Testis (tissue), 3 donors: ENCODE data around the gene PIP4K2A. TPM values are rescaled to one million over a fixed set of nuclear protein-coding genes. Genes with fewer than 3 reads are reported as not detected.

Experiments
- DNase-seq: peaks from one replicate; pipeline ENCODE4 v3.0.0-alpha.2; 2019
- H3K27ac ChIP-seq, 2 donors: fragments of 200-600 bp; sonication (generic); one replicate each; pipeline ENCODE4 v1.5.1; 2019
- H3K27me3 ChIP-seq: fragments of 200-600 bp; sonication (generic); one replicate; pipeline ENCODE4 v1.5.1; 2019
- H3K36me3 ChIP-seq: fragments of 200-600 bp; sonication (generic); one replicate; pipeline ENCODE4 v1.5.1; 2017; ENCODE audit warnings: low read depth; ENCODE audit errors: missing control alignments
- H3K4me1 ChIP-seq: fragments of 200-600 bp; sonication (generic); one replicate; pipeline ENCODE4 v1.5.1; 2019
- H3K4me3 ChIP-seq, 2 donors: fragments of 200-600 bp; sonication (generic); one replicate each; pipeline ENCODE4 v1.5.1; 2017 to 2019
- H3K9me3 ChIP-seq: fragments of 200-600 bp; sonication (generic); one replicate; pipeline ENCODE4 v1.5.1; 2017
- POLR2A ChIP-seq: fragments of 450-650 bp; IDR thresholded peaks from one replicate; pipeline ENCODE4 v1.6.1; 2017; ENCODE audit warnings: antibody characterized with exemption, mild to moderate bottlenecking, moderate library complexity
- WGBS, 2 donors: methylation state at CpG; one replicate each; pipeline ENCODE4 v1.1.5; 2018; 5-methylcytosine and 5-hydroxymethylcytosine counted together
- intact Hi-C: fragments of 100-400 bp; cut with DNase I; formaldehyde crosslinking; loops from one replicate; pipeline ENCODE4 v1.15.1; 2023; ENCODE audit warnings: low total_unique reads
- polyA plus RNA-seq: library from polyadenylated mRNA; stranded (reverse); fragments of 350-450 nt; fragmentation: Illumina TruSeq; extraction: RNeasy Lipid Tissue Mini Kit (QIAGEN cat#74804); gene quantifications from one replicate; pipeline ENCODE4 v1.2.3, GENCODE V29; 2014; ENCODE audit warnings: low read depth, low replicate concordance; ENCODE audit not compliant: insufficient read depth
- total RNA-seq, 2 donors: library from RNA; depleted of rRNA; stranded (reverse); fragments of >200 nt; gene quantifications; one replicate each; pipeline ENCODE4 v1.2.3, GENCODE V29; 2016
- TF ChIP-seq, protein P1 (sequence below), 3 experiments: fragments of 450-650 bp in 2 of 3; fragments of 200-600 bp in 1 of 3; sonication (generic) in 1 of 3; IDR thresholded peaks; one replicate each; pipeline ENCODE4 v1.5.1; 2016 to 2019; ENCODE audit warnings: antibody characterized with exemption in 3 of 3, mild to moderate bottlenecking in 2 of 3, moderate library complexity in 1 of 3

The PIP4K2A gene
- total and polyA plus RNA-seq, 3 donors from 2014 or later, result 12.6 to 26.0 (median 15.8) TPM

DNA sequence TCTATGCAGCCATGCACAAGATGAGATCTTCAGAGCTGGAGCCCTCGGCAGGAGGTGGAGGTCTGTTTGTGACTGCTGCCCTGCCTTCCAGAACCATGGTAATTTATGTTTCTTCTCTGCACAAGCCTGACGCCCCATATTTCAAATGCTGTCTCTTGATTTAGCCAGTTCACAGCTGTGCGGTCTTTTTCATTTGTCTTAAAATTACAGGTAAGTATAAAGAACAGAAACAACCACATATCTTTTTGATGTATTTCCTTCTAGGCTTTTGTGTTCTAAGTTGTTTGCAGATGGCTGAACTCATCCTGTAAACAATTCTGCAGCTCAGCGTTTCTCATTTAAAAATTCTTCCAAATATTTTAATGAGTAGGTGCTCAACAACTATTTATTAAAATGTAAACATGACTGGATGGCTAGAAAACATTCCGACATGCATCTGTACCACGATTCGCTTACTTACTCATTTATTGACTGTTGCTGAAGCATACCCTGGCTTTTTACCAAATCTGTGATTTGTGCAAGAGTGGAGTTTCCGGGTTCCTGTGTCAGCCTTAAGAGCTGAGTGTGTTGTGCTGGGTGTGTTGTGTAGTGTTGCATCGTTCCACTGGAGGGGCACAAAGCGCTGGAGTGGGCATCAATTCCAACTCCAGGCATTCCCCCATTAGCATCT, 58.9 kb downstream of the PIP4K2A start:
- peaks cover 11% of the 10 kb centered on the region for H3K4me1 ChIP-seq
- WGBS, 2 donors, result 78 to 82% methylated on average over 10 of the region's 10 CpGs
- H3K4me3 ChIP-seq, result no peak overlapping the region
- no peak for DNase-seq
- H3K27me3 ChIP-seq, result no peaks in the 10 kb centered on the region
- no peak overlapping the region for H3K27ac ChIP-seq
- H3K9me3 ChIP-seq, result no peaks in the 10 kb centered on the region
- no peaks in the 10 kb centered on the region for H3K36me3 ChIP-seq
- TF ChIP-seq POLR2A, result no peak
- TF ChIP-seq, protein P1, sequence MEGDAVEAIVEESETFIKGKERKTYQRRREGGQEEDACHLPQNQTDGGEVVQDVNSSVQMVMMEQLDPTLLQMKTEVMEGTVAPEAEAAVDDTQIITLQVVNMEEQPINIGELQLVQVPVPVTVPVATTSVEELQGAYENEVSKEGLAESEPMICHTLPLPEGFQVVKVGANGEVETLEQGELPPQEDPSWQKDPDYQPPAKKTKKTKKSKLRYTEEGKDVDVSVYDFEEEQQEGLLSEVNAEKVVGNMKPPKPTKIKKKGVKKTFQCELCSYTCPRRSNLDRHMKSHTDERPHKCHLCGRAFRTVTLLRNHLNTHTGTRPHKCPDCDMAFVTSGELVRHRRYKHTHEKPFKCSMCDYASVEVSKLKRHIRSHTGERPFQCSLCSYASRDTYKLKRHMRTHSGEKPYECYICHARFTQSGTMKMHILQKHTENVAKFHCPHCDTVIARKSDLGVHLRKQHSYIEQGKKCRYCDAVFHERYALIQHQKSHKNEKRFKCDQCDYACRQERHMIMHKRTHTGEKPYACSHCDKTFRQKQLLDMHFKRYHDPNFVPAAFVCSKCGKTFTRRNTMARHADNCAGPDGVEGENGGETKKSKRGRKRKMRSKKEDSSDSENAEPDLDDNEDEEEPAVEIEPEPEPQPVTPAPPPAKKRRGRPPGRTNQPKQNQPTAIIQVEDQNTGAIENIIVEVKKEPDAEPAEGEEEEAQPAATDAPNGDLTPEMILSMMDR (IDR thresholded peaks at IDR 0.05), result no peak
- intact Hi-C loops, result no loop called here

DNA sequence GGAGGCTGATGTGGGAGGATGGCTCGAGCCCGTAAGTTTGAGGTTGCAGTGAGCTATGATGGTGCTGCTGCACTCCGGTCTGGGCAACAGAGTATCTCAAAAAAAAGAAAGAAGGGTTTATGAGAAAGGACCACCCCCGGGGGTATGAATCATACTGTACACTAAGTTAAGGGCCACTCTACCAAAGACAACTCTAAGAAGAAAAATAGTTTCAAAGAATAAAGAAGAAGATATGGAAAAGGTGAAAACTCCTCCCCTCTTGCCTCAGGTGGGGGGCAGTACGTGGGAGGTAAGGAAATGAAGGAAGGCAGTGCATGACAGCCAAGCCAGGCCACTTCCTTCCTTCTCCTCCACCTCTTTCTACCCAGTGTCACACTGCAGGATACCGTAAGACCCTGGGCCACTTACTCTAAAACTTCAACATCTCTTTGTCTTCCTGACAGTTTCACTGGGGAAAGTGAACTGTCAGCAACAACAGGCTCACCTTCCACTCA, 61.3 kb downstream of the PIP4K2A start:
- peaks cover 15% of the 10 kb centered on the region for H3K4me1 ChIP-seq
- no peaks in the 10 kb centered on the region for H3K36me3 ChIP-seq
- no peak overlapping the region for H3K4me3 ChIP-seq
- intact Hi-C loops, result no loop called here
- DNase-seq, result no peak
- no peaks in the 10 kb centered on the region for H3K27me3 ChIP-seq
- WGBS, 2 donors, result 86 to 87% methylated on average over 6 of the region's 6 CpGs
- no peak for TF ChIP-seq POLR2A
- TF ChIP-seq, protein P1 (IDR thresholded peaks at IDR 0.05), result no peak
- H3K27ac ChIP-seq, result no peak overlapping the region
- H3K9me3 ChIP-seq, result no peaks in the 10 kb centered on the region

GRCh38 chr10:22651276-22651980, 63.0 kb downstream of the PIP4K2A start:
- Histone ChIP-seq H3K36me3 (no peaks in the 10 kb centered on the region), H3K4me3 (no peak overlapping the region), H3K9me3 (no peaks in the 10 kb centered on the region), H3K4me1 (peaks cover 24% of the 10 kb centered on the region), H3K27ac (no peak overlapping the region), H3K27me3 (no peaks in the 10 kb centered on the region)
- DNase-seq, result peak; percentile 52
- TF ChIP-seq, protein P1 (IDR thresholded peaks at IDR 0.05), result no peak
- no peak for TF ChIP-seq POLR2A
- 38 to 59% methylated on average over 8 to 12 of the region's 12 CpGs for WGBS, 2 donors
- intact Hi-C loops, result no loop called here

- WGBS, 2 donors, result 83 to 96% methylated on average over 4 of the region's 4 CpGs
- peaks cover 24% of the 10 kb centered on the region for H3K4me1 ChIP-seq
- intact Hi-C loops, result no loop called here
- no peaks in the 10 kb centered on the region for H3K27me3 ChIP-seq
- no peaks in the 10 kb centered on the region for H3K9me3 ChIP-seq
- H3K27ac ChIP-seq, result no peak overlapping the region
- no peak overlapping the region for H3K4me3 ChIP-seq
- TF ChIP-seq, protein P1 (IDR thresholded peaks at IDR 0.05), result no peak
- TF ChIP-seq POLR2A, result no peak
- no peak for DNase-seq
- no peaks in the 10 kb centered on the region for H3K36me3 ChIP-seq
Observed at GRCh38 chr10:22649994-22650393, 64.4 kb downstream of the PIP4K2A start.
